ENCODE measurements around the gene CRBN.

DNA sequence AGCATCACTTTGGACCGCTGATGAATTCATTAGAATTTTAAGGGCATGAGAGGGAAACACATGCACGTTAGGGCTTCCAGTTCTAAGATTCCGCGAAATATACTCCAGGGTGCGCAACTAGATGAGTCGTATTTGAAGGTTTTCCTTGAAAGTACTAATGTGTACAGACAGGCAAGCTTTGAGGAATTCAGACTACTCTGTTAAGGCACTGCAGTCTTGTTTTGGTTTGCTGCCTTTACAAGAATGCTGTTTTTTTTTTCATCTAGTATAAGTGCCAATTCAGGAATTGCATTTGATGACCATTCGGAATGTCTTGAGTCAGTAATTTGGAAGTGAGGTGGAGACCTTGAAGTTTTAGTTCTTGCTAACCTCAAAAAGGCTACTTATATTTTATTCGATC, 33.7 kb downstream of the CRBN start:
- TF ChIP-seq CTCF (IDR thresholded peaks at IDR 0.05) (no peak), POLR2A (IDR thresholded peaks at IDR 0.05) (no peak)
